GM13976 (cell line): Measurements from ENCODE around the gene RELL1.
"Not testable (repeated sequence)": the region's sequence is repeated elsewhere in the genome, so short reads cannot be mapped to it uniquely, and the experiment has no call there.

Experiments used
- DNase-seq: peaks from one replicate; pipeline ENCODE4 v3.0.0; 2012; ENCODE audit warnings: low spot score
- CTCF ChIP-seq: IDR thresholded peaks from 2 replicates; pipeline ENCODE4 v1.5.1; 2012; ENCODE audit warnings: borderline replicate concordance, mild to moderate bottlenecking; ENCODE audit not compliant: insufficient read depth; ENCODE audit errors: extremely low read depth, missing control alignments, control extremely low read depth
- in situ Hi-C: fragments of 300-500 bp; cut with MboI; formaldehyde crosslinking; loops from one replicate; pipeline ENCODE4 v1.12.0; 2022; ENCODE audit warnings: low sequenced_read_pairs, mixed read lengths, inconsistent platforms; ENCODE audit not compliant: unreplicated experiment

Gene RELL1

GRCh38 chr4:37671072-37671471 lies 15.1 kb downstream of the RELL1 start:
- TF ChIP-seq CTCF, result no peak
- in situ Hi-C loops, result no loop called here
- DNase-seq, result no peak

GRCh38 chr4:37670249-37670648 lies 15.9 kb downstream of the RELL1 start:
- no peak for TF ChIP-seq CTCF
- DNase-seq, result no peak
- in situ Hi-C loops, result no loop called here

DNA sequence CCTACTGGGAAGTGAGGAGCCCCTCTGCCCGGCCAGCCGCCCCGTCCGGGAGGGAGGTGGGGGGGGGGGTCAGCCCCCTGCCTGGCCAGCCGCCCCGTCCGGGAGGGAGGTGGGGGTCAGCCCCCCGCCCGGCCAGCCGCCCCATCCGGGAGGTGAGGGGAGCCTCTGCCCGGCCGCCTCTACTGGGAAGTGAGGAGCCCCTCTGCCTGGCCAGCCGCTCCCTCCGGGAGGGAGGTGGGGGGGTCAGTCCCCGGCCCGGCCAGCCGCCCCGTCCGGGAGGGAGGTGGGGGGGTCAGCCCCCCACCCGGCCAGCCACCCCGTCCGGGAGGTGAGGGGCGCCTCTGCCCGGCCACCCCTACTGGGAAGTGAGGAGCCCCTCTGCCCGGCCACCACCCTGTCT lies 17.1 kb downstream of the RELL1 start:
- in situ Hi-C loops, DNase-seq: not testable (repeated sequence)

GRCh38 chr4:37667197-37668100 lies 18.7 kb downstream of the RELL1 start:
- in situ Hi-C loops, result no loop called here
- no peak for DNase-seq

GRCh38 chr4:37666625-37667071 lies 19.5 kb downstream of the RELL1 start:
- no peak for TF ChIP-seq CTCF
- in situ Hi-C loops, result no loop called here
- DNase-seq, result no peak

More at GRCh38 chr4:37667197-37668100, 18.7 kb downstream of the RELL1 start:
- TF ChIP-seq CTCF, result no peak

DNA sequence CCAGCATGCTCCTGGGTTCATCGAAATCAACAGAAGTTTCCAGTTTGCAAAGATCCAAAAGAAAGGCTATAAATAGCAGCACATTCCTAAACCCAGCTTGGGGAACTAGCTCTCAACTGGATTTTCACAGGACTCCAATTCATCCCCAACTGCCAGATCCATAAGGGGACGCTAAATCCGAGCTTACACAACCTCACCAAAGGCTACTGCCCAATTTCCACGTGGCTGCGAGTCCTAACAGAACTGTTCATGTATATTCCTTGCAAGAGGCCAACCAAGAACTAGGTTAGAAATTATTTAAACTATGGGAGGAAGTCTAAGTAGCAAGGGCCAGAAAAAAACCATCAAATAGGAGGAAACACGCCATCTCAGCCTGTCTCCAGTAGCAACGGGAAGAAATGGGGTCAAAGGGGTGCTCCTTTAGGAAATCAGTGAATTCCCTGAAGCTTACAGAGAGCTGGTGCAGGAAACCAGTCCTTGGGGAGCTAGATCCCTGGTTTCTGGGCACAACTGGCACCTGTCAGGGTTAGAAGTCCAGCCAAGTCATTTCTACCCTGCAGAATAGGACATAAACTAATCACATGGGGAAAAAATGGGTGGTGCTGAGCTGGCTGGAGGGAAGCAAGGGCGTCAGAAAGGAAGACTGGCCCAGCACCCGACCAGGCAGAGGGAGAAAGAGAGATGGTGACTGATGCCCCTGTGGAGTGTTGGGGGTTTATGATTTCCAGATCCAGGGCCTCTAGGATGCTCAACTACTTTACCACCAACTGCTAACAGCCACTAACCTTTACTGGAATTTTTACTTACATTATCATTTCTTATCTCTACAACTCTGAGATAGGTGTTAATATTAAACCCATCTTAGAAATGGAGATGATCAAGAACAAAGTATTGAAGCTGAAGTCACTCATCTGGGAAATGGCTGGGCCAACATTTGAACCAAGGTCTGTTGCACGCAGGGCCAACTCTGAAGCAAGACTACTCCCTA lies 20.5 kb downstream of the RELL1 start:
- in situ Hi-C loops, result no loop called here
- TF ChIP-seq CTCF, result no peak
- no peak for DNase-seq
